GM21529 (cell line): ENCODE data around the gene COL4A2.
"Not testable (repeated sequence)": the region's sequence is repeated elsewhere in the genome, so short reads cannot be mapped to it uniquely, and the experiment has no call there.

Experiments
- ATAC-seq: cut with Tn5 transposase; IDR thresholded peaks from one replicate; pipeline ENCODE4 v1.9.1; 2021; ENCODE audit not compliant: unreplicated experiment

Gene COL4A2

GRCh38 chr13:110305949-110306339 lies 1.1 kb upstream of the COL4A2 start:
- no peak for ATAC-seq

- ATAC-seq: no peak
Measured at GRCh38 chr13:110306340-110306959, 634 bp upstream of the COL4A2 start.

DNA sequence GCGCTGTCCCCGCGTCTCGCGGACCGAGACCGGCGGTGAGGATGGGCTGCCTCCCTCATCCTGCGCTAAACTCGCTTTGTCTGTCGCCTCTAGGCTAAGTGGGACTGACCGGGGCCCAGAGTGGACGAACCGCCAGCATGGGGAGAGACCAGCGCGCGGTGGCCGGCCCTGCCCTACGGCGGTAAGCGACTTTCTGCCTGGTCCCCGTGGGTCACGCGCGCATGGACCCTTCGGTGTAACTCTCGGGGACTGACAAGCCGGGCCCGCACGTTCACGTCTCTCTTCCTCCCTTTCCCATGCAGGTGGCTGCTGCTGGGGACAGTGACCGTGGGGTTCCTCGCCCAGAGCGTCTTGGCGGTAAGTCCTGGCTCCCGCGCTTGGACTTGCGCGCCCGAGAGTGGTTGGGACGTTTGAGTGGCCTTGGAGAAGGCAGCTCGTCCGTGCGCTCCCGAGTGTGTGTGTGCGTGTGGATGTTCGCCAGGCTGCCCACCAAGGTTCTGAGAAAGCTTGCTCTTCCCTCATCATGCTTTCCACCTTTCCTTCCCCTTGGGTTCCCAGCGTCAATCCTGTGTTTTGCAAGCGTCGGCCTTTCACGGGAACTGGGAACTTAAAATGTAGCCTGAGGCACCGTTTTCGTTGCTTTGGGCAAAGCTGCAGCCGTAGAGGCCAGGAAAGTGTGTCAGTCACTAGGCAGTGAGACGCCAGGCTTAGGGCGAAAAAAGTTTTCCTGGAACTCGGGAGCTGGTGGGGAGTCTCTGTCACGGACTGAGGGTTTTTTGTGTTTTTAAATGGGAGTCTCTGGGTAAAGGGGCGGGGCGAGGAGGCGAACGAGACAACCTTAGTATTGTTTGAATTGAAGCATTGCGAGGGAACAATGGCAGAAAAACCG lies 927 bp downstream of the COL4A2 start:
- no peak for ATAC-seq

DNA sequence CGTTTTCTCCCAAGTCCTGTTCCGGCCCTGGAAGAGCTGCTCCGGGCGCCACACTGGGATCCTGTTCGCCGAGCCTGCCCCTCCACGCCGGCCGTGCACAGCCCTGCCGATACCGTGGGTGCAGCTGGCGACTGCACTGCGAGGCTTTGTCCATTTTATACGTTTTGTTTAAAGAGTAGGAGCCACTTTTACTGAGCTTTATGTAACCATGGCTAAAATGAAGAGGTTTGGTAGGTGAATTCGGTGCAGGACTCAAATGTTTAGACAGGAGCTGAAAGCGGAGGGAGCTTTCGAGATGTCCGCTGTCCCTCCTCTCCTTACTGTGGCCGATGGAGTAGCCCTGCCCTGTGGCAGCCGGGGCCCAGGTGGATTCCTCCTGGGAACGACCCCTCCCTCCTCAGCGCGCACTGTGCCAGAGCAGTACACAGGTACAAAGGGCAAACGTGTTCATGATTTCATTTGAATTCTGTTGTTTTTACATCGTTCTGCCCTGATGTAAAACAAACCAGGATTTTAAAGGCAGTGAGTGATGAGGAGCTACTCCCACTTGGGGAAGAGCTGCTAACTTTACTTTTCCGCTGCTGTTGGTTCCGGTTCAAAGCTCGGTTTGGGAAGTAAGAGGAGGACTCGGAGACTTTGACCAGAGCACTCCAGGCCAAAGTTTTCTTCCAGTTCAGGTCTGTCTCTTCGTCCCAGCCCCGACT lies 1.7 kb downstream of the COL4A2 start:
- ATAC-seq: no peak

GRCh38 chr13:110309661-110310524 lies 2.8 kb downstream of the COL4A2 start:
- ATAC-seq: no peak

DNA sequence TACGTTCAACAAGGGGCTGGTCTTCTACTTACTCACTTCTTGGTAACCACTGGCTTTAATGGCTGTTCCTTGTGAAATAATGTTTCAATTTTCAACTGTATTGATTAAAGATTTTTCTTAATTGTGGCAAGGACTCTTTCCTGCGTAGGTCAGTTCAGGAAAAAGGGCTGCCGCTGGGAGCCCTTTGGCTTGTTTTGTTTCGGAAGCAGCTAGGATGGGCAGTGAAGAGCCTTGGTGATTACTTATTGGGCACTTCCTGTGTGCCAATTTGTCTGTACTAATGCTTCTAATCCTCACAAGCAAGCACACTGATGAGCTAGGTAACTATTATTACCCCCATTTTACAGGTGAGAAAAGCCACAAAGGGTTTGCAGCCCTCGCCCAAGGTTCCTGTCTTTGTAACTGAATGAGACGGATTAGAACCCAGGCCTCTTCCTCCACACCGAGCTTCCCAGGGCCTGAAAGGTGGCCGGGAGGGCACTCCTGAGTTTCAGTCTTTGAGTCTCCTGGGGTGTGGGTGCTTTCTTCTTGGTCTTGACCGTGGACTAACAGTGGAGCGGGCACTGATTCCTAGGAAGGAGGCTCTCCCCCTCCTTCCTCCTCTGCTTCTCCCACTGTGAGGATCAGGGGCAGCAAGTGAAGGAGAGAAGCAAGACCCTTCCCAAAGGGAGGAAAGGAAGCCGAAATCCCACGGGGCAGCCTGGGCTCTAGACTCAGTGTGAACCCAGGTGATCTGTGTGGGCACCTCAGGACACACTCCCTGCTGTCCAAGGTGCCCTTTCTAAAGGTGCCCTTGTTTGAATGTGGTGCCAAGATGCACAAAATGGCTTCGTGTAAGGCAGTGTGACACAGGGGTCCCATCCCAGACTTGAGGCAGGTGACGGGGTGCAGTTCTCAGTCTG lies 3.7 kb downstream of the COL4A2 start:
- ATAC-seq: no peak

- ATAC-seq: no peak
Measured at GRCh38 chr13:110311443-110312338, 4.6 kb downstream of the COL4A2 start.

GRCh38 chr13:110312339-110313031 lies 5.4 kb downstream of the COL4A2 start:
- ATAC-seq: no peak

DNA sequence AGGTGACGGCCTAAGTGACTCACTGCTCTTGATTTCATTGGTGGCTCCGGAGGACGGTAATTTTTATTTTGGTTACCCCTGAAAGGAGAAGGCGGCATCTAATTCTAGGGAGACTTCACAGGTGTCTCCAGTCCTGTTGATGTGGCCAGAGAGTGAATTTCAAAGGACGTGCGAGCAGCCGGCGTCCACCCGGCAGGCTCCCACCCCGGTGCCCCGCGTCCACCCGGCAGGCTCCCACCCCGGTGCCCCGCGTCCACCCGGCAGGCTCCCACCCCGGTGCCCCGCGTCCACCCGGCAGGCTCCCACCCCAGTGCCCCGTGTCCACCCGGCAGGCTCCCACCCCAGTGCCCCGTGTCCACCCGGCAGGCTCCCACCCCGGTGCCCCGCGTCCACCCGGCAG lies 6.2 kb downstream of the COL4A2 start:
- not testable (repeated sequence) for ATAC-seq

- not testable (repeated sequence) for ATAC-seq
Measured at GRCh38 chr13:110313733-110314132, 6.6 kb downstream of the COL4A2 start.

DNA sequence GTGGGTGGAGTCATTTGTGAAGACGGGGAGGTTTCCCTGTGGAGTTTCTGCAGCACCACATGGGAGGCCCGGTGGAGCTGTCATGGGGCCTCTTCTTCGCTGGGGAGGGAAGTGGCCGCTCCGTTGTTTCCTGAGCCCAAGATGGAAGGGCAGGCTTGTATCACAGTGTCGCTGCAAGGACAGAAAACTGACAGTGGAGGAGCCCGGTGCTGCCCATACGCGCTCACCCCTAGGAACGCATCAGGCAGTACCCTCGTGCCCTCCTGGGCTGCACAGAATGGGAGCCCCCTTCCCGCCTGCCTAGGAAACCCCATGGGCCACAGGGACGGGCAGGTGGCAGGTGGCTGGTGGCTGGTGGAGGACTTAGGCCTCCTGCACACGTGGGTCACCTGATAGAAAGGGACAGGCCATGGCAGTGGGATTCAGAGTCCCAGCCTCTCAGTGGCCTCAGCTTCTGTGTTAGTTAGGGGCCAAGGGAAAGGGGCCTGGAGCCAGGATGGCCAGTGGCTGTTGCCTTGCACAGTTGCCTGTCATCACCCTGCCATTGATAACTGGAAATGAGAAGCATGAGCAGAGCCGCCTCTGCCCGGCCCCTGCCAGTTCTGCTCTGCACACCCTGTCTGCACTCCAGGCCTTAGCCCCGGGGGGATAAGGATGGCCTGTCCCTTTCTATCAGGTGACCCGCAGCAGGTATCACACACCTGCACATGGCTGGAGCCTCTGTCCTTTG lies 7.6 kb downstream of the COL4A2 start:
- ATAC-seq: no peak

- ATAC-seq: no peak
Measured at GRCh38 chr13:110316196-110316595, 9.1 kb downstream of the COL4A2 start.

- ATAC-seq: no peak
Measured at GRCh38 chr13:110317093-110317492, 10.0 kb downstream of the COL4A2 start.

DNA sequence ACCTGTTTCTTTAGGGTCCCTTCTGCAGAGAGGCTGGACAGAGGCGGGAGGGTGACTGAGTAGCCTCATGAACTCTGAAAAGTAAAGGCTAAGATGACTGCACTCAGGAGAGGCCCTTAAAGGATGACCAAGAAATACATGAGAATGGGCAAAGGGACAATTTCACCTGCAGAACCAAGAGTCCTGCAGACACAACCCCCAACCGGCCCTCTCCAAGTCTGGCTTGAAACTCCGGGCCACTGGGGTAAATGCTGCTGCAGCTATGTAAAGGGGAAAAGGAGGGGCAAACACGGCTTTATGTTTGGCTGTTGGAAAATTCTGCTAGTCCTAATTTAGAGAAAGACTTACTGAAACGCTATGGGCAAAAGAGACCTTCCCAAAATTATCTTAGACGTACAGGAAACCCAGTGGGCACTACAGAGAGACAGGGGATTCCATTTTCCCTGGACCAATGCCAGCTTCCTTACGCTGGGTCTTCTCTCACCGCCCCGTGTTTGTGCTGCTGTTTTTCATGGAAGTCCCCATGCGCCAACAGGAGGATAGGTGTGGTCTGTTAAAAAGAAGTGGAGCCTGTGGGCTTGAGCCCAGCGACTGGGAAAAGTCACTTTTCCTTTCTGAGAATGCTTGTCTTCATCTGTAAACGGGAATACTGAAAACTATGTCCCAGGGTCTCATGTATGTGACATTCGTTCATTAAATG lies 10.6 kb downstream of the COL4A2 start:
- ATAC-seq: no peak

- ATAC-seq: no peak
Measured at GRCh38 chr13:110318920-110319319, 11.8 kb downstream of the COL4A2 start.

- no peak for ATAC-seq
Measured at GRCh38 chr13:110319397-110319773, 12.3 kb downstream of the COL4A2 start.
